ENCODE results near the gene TM4SF5. TPM values are rescaled to one million over a fixed set of nuclear protein-coding genes. Genes with fewer than 3 reads are reported as not detected.

The TM4SF5 gene
- total RNA-seq, 1 experiment from 2014 or later = not detected

- Mint-ChIP-seq H3K9me3 (no peaks in the 10 kb centered on the region), H3K4me3 (no peak overlapping the region), H3K36me3 (peaks cover under 1% of the 10 kb centered on the region), H3K27me3 (ENCODE audit: low read depth) (peaks cover 5% of the 10 kb centered on the region; the same call in 1 of the 2 replicates), H3K4me1 (peaks cover 4% of the 10 kb centered on the region), H3K27ac (no peak overlapping the region)
- ATAC-seq (no peak), DNase-seq (ENCODE audit: low spot score) (no peak)
- POLR2A ChIA-PET = no interaction called here
- no peak for TF ChIP-seq JUN (CRISPR knock-in tag; IDR thresholded peaks at IDR 0.05)
- TF ChIP-seq USF1 (CRISPR knock-in tag; IDR thresholded peaks at IDR 0.05) = no peak
- no peak for TF ChIP-seq ZNF219 (CRISPR knock-in tag; IDR thresholded peaks at IDR 0.05; ENCODE audit: borderline replicate concordance)
- no peak for TF ChIP-seq ZNF416 (CRISPR knock-in tag; IDR thresholded peaks at IDR 0.05)
- TF ChIP-seq OVOL2 (CRISPR knock-in tag; IDR thresholded peaks at IDR 0.05; ENCODE audit: borderline replicate concordance) = no peak
- no peak for TF ChIP-seq CREB1 (CRISPR knock-in tag; IDR thresholded peaks at IDR 0.05)
- no peak for TF ChIP-seq FOXP4 (CRISPR knock-in tag; IDR thresholded peaks at IDR 0.05)
- CTCF ChIA-PET = interaction anchor here (0.7 to 1.1 kb wide), 3 partner anchors 87 to 163 kb away, joined by 3 read pairs; no protein-coding TSS in a partner anchor
Measured at GRCh38 chr17:4725646-4726310, 45.9 kb upstream of the TM4SF5 start.

- H3K9me3 Mint-ChIP-seq = no peaks in the 10 kb centered on the region
- ATAC-seq (no peak), DNase-seq (ENCODE audit: low spot score) (no peak)
- POLR2A ChIA-PET = no interaction called here
- CTCF ChIA-PET = interaction anchor here (0.9 kb wide), 1 partner anchor 79 kb away, joined by 3 read pairs; the partner anchor contains the start of gene PLD2
- H3K27ac Mint-ChIP-seq = no peak overlapping the region
- H3K36me3 Mint-ChIP-seq = no peaks in the 10 kb centered on the region
- peaks cover 4% of the 10 kb centered on the region for H3K4me1 Mint-ChIP-seq
- peaks cover 5% of the 10 kb centered on the region; the same call in 1 of the 2 replicates for H3K27me3 Mint-ChIP-seq (ENCODE audit: low read depth)
- no peak overlapping the region for H3K4me3 Mint-ChIP-seq
- TF ChIP-seq MXD4 (CRISPR knock-in tag; IDR thresholded peaks at IDR 0.05; ENCODE audit: borderline replicate concordance) (no peak), ZNF425 (CRISPR knock-in tag; conservative IDR thresholded peaks at IDR 0.05) (no peak), CREM (CRISPR knock-in tag; IDR thresholded peaks at IDR 0.05) (no peak), GRHL2 (CRISPR knock-in tag; IDR thresholded peaks at IDR 0.05; ENCODE audit: insufficient replicate concordance, severe bottlenecking) (no peak), E2F4 (CRISPR knock-in tag; IDR thresholded peaks at IDR 0.05; ENCODE audit: borderline replicate concordance, low read depth) (no peak), TEAD4 (CRISPR knock-in tag; IDR thresholded peaks at IDR 0.05) (no peak), NFATC4 (CRISPR knock-in tag; IDR thresholded peaks at IDR 0.05) (no peak), PRDM15 (CRISPR knock-in tag; IDR thresholded peaks at IDR 0.05) (no peak), NR2C2 (CRISPR knock-in tag; IDR thresholded peaks at IDR 0.05) (no peak), ZMAT4 (CRISPR knock-in tag; IDR thresholded peaks at IDR 0.05) (no peak), JUN (CRISPR knock-in tag; IDR thresholded peaks at IDR 0.05) (no peak), ARID4B (CRISPR knock-in tag; IDR thresholded peaks at IDR 0.05; ENCODE audit: borderline replicate concordance) (no peak), IRF2 (CRISPR knock-in tag; IDR thresholded peaks at IDR 0.05; ENCODE audit: borderline replicate concordance, low read depth) (no peak), ZNF396 (CRISPR knock-in tag; IDR thresholded peaks at IDR 0.05; ENCODE audit: borderline replicate concordance) (no peak)
Measured at GRCh38 chr17:4728124-4728523, 43.6 kb upstream of the TM4SF5 start.

All from WTC11 (cell line).